HG03521 (cell line): Measurements from ENCODE around the gene PAPSS1.

Experiments used
- ATAC-seq: cut with Tn5 transposase; IDR thresholded peaks from one replicate; pipeline ENCODE4 v1.9.1; 2021; ENCODE audit warnings: mild to moderate bottlenecking, moderate library complexity; ENCODE audit not compliant: unreplicated experiment

PAPSS1 gene

DNA sequence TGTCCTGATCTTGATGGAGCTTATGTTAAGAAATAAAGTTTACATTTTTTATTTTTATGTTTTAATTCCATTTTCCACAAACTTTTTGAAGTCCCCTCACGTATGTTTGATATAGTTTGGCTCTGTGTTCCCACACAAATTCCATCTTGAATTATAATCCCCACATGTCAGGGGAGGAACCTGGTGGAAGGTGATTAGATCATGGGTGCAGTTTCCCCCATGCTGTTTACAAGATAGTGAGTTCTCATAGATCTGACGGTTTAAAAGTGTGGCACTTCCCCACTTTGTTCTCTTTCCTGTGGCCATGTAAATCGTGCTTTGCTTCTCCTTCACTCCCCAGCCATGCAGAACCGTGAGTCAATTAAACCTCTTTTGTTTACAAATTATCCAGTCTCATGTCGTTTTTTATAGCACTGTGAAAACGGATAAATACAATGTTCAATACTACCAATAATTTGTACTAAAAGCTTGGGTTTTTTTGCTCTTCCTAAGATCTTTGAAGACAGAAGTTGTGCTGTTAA lies 89.8 kb downstream of the PAPSS1 start:
- no peak for ATAC-seq

DNA sequence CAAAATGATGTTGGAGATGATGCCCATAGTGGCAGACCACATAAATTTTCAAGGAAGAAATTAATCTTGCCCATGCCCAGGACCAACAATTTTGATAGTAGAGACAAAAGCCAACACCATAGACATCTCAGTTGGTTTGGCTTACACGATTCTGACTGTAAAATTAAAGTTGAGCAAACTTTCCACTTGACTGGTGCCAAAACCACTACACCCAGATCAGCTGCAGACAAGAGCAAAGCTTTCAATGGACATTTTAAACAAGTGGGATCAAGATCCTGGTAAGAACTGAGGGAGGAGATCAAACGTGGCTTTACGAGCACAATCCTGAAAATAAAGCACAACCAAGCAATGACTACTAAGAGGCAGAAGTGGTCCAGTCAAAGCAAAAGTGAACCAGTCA lies 90.7 kb downstream of the PAPSS1 start:
- no peak for ATAC-seq

DNA sequence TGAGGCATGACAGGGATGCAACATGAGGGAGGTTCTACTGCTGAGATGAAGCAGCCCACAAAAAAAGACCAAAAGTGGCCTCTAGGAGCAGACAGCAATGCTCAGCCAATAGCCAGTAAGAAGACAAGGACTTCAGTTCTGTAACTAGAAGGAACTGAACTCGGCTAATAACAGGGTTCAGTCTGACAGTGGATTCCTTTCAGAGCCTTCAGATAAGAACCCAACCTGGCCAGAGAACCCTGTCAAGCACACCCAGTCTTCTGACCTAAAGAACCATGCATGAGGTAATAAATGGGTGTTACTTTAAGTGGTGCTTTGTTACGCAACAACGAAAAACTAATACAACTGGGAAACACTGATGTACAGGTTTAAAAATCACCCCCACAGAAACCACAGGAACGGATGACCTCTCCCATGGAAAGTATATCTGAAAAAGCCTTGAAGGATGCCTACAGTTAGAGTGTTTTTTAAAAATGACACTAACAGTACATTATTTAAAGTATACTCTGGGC lies 94.6 kb downstream of the PAPSS1 start:
- no peak for ATAC-seq

DNA sequence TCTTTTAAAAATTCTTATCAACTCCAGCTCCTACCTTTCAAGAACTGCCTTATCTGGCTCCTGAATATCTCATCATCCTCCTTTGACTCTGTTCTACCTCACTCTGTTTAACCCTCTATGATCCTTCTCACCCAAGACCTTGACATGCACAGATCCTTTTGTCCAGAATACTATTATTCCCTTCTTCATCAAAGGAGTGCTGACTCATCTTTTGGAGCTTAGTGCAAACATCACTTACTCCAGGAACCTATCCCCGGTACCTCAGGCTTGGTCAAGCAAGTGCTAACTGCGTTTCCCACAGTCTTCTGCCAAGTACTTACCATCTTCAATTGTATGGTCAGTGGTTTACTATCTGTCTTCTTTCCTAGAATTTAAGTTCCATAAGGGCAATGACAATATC lies 96.0 kb downstream of the PAPSS1 start:
- no peak for ATAC-seq

DNA sequence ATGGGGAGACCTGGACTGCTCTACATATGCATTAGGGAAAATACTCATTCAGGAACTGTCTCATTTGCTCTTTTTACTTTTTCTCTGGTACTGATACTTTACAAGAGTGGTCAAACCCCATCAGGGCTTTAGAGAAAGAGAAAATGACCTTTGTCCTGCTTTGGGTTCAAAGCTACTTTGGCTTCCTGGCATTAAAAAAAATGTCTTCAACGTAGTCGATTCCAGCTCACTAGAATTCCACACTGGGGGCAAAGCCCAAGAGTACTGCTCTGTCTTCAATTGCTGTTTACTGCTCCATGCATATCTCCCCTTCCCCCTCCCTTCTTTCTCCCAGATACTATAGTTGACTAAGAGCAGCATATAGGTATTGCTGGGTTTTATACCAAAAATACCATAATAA lies 98.0 kb downstream of the PAPSS1 start:
- no peak for ATAC-seq

DNA sequence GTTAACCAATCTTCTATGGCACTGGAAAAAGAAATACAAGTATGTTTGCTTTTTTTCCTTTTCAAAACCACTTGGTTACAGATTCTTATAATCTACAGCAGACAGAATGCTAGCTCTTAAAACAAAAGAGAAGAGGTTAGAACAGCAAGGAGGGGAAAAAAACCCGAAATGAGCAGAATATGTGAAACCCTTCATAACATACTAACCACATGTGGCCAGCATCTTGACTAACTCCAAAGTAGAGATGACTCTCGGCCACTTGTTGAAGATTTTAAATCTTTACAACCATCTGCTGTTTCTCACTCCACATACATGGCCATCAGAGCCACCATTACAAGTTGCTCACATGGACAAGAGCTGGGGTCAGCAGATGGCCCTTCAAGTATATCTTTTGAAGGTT lies 100.3 kb downstream of the PAPSS1 start:
- no peak for ATAC-seq

DNA sequence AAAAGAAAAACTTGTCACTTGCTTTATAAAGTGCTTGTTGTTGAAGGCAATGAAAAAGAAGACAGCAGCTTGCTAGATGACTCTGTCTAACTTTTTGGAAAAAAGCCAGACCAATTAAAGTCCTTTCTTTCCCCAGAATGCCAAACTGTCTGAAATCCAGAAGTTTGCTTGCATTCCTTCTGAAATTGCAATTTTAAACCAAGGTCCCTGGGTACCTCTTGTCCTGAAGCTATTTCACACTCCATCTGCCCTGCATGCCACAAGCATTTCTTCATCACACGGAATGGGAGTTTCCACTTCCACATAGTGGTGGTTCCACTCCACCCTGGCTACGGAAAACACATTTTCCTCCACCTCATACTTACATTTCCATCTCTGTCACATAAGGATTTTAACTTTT lies 101.0 kb downstream of the PAPSS1 start:
- ATAC-seq, result no peak

DNA sequence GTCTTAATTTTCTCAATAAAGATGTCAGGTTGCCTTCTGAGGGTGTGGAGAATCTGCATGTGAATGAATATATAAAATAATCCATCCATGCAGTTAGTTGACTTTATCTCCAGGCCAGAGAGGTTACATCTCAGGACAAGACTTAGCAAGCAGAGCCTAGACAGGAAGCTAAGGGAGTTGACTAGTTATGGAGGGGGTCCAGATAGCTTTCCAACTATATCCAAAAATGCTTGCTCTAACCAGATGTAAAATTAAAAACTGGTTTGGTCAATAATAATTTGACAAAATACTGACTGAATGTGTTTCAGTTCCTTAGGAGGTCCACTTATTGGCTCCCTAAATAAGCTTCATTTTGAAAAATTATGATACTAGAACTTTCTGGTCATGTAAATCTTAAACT lies 101.4 kb downstream of the PAPSS1 start:
- ATAC-seq, result no peak

DNA sequence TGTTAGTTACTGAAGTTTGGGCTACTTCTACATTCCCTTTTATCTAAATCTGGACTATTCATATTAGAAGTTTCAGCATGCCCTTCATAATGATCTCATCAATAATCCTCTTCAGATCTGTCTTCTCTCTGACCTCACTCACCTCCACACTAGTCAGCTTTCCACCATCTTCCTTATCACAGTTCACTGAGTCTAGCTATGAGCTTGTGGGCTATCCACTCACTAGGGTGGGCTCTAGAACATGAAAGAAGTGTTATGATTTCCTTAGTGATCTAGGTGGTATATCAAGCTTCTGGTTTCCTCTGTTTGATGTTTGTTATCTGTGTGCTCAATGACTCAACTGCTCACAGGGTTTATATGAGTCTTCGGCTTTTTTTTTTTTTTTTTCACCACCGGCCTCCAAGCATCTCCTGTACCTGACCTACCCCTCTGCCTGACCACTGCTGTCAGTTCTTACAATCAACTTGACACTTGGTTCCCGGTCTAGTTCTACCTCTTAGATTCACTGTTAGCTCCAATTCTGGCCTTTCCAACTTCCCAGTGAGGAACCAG lies 103.1 kb downstream of the PAPSS1 start:
- no peak for ATAC-seq

DNA sequence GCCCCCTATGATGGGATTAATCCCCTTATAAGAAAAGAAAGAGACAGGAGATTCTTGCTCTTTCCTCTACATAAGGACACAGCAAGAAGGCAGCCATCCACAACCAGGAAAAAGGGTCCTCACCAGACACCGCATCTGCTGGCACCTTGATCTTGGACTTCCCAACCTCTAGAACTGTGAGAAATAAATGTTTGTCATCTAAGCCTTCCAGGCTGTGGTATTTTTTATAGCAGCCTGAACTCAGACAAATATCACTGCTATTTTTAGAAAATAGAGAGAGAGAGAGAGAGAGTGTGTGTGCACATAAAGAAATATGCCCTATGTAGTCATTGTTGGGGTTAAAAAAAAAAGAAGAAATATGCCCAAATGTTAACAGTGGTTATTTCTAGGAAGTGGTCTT lies 104.2 kb downstream of the PAPSS1 start:
- ATAC-seq, result no peak

DNA sequence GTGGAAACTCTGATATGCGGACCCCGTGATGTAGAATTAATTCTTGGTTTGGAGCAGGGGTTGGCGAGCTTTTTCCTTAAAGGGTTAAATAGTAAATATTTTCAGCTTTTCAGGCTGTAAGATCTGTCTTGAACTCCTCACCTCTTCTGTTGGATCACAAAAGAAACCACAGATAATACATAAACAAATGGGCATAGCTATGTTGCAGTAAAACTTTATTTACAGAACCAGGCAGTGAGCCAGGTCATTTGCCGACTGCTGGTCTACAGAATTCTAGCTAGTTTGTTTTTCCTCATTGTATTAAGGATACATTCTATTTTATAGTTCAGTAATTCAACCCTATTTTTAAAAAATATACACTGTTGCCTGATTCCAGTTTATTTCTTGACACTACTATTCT lies 116.6 kb downstream of the PAPSS1 start:
- ATAC-seq, result no peak

DNA sequence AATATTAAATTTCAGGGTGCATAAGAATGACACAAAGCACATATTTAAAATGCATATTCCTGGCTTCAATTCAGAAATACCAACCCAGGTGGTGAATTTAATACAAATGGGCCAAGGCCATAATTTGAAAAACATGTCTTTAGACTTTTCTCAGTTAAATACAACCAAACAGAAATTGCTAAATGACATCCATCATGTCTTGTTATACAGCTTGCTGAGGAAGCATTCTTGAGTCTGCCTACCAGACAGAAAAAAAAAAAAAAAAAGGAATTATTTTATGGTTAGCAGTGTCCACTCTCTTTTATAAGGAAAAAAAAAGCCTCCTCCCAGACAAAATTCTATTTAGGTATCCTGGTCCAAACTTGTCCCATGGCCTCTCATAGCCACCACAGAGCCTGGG lies 119.1 kb downstream of the PAPSS1 start:
- no peak for ATAC-seq

DNA sequence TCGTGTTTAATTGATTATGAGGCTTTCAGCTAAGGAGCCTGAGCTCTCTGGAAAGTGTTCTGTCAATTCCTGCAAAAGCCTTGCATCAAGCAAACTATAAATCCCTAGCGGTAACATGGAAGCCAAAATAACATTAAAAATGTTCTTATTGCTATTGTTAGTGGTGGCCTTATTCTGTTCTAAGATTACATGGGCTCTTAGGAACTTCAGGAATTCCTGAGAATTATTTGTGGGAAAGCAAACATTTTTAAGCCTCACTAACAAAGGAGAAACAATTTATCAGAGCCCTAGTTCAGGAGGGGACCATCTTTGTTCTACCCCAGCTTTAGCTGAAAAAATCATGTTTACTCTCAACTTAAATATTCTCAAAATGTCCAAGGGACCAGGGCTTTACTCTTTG lies 119.6 kb downstream of the PAPSS1 start:
- ATAC-seq, result no peak

DNA sequence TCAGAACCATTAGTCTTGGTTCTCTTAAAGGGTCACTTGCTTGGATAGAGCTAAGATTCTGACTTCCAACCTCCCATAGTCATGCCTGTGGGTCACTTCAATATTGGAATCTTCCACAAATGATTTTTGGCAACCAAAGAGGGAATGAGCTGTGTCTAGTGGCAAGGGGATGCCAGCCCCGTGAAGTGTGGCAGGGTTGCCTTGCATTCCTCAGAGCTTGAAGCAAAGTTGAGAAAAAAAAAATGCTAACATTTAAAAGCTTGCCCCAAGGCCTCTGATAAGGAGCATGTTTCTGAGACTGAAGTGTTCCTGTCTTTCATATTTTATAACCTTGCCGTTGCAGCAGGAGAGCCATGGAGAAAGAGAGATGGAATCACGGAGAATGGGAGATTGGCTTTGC lies 120.2 kb downstream of the PAPSS1 start:
- no peak for ATAC-seq

DNA sequence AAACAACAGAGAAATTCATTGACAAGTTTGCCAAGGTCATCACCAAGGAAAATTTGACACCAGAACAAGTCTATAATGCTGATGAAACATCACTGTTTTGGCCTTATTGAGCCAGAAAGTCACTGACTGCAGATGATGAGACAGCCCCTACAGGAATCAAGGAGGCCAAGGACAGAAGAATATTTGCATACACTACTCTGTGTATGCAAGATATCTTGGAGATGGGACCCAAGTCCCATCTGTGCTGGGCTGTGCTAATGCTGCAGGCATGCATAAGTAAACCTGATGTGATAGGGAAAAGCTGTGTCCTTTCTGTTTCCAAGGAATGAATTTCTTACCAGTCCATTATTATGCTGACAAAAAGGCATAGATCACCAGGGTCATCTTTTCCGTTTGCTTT lies 126.8 kb downstream of the PAPSS1 start:
- no peak for ATAC-seq

DNA sequence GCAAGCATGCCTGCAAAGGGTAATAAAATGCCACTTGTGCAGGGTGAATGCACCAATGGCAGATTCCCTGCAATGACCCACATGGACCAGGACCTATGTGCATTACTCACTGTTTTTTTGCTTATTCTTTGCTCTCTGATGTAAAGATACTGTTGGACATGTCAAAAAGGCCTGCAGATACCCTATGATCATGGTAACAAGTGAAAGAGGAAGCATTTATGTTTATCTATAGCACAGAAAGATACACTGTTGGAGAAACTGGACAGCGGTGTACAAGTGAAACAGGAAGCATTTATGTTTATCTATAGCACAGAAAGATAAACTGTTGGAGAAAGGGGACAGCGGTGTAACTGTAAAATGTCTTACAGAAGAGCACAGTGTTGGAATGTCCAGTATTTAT lies 127.5 kb downstream of the PAPSS1 start:
- peak; percentile 90 for ATAC-seq

DNA sequence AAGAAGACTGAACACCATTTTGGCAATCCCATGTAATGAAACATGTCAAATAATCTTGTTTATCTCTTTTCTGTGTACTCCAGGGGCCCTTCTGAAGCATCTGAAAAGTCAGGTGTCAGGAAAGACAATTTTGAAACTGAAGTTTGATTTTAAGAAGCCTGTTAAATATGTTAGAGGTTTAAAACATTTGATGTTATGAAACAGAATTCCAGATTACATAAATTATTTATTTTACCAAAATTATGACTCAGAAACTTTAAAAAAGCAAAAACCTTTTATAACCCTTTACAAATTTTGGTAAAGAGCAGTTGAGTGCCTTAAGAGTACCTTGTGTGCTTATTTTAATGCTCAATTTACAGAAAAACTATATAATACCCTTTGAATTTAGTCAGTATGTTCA lies 130.8 kb downstream of the PAPSS1 start:
- ATAC-seq, result no peak

DNA sequence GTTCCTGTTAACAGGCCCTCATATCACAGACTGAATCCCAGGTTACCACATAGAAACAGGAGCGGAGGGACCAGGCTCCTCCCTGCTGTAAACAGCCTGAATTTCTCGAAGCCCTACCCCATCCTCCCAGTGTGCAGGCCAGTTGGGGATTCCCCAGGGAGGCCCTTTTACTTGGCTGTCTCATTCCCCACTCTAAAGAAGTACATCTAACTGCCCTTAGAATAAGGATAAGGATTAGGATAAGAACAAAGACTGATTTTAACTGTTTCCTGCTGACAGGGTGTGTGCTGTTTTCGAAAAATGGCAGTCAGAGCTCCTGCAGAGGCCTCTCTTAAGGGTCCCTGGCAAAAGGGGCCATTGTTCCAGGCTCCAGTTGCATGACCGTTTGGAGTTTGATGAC lies 133.7 kb downstream of the PAPSS1 start:
- no peak for ATAC-seq

DNA sequence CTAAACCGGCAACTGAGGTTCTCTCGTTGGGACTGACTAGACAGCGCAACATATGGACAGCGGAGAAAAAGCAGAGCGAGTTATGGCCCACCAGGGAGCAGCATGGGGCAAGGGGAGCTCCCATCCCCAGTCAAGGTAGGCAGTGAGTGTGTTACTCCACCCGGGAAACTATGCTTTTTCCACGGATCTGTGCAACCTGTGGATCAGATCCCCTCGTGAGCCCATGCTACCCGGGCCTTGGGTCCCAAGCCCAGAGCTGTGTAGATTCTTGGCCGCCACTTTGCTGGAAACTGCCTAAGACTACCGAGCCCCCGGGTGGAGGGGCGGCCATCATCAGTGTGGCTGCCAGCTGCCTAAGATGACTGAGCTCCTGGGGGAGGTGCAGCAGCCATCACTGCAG lies 140.9 kb downstream of the PAPSS1 start:
- ATAC-seq, result no peak

DNA sequence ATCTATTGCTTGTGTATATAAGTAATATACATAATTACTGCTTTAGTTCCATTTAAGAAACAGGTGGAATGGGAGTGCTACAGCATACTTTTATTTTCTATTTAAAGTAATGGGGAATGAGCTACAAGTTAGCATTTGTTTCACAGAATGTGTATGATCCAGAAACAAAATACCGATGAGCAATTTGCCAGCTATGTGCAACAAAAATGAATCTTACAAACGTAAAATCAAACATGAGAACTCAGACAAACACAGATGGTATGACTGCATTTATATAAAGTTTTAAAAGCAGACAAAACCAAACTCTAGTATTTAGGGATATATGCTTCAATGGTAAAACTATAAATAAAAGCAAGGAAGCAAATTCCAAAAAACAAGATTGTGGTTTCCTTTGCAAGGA lies 141.7 kb downstream of the PAPSS1 start:
- no peak for ATAC-seq

DNA sequence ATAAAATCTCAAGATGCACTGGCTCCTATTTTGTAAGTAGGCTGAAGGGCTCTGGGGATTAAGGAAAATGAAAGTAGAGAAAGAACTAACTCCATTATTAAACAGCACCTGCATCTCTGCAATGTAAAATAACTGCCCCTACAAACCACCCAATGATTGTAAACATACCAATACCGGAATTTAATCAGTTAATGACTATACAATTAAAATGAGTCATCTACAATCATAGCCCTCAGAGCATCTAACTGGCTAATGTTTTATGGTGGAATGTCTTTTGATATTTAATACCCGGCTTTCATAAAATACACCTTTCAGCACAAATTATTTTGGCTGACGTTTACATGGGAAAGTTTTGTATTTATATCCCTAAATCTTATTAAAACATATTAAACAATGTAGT lies 142.3 kb downstream of the PAPSS1 start:
- ATAC-seq, result no peak

DNA sequence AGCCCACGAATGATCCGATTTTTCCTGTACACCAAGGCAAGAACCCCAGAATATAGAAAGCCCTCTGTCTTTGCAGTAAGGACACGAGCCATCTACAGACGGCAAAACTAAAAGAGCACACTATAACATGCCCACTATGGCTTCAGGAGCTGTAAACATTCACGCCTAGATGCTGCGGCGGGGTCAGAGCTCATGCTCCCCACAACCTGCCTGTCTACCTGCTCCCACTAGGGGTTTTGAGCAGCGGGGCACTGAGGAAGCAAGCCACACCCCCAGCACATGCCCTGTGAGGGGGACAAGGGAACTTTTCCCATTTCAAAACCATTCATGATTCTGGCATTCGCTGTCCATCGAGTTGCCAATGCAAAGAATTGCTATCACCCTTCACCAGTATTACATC lies 144.8 kb downstream of the PAPSS1 start:
- ATAC-seq, result no peak

DNA sequence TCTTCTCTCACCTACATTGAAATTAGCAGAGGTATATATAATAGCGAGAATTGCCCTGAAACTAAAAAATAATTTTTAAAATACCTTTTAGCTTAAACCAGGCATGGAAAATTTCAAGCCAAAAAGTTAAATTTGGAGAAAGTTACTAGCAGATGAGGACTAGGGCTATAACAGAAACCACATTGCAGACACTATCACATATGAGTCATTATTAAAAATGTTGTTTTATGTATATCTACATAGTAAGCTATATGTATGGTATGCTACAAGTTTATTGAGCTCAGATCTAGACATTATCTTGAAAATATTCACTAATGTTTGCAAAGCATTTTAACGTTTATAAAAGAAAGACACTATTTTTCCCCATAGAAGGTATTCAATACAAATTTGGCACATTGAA lies 147.8 kb downstream of the PAPSS1 start:
- ATAC-seq, result no peak
